ENCODE measurements around the gene CCDC137. TPM values are rescaled to one million over a fixed set of nuclear protein-coding genes. Genes with fewer than 3 reads are reported as not detected.

CCDC137 gene
- total and polyA plus RNA-seq, 2 of the 13 experiments (the other 11 are each of a cell fraction or from before 2014, with no cell fraction given): 14.6 to 39.1 TPM

DNA sequence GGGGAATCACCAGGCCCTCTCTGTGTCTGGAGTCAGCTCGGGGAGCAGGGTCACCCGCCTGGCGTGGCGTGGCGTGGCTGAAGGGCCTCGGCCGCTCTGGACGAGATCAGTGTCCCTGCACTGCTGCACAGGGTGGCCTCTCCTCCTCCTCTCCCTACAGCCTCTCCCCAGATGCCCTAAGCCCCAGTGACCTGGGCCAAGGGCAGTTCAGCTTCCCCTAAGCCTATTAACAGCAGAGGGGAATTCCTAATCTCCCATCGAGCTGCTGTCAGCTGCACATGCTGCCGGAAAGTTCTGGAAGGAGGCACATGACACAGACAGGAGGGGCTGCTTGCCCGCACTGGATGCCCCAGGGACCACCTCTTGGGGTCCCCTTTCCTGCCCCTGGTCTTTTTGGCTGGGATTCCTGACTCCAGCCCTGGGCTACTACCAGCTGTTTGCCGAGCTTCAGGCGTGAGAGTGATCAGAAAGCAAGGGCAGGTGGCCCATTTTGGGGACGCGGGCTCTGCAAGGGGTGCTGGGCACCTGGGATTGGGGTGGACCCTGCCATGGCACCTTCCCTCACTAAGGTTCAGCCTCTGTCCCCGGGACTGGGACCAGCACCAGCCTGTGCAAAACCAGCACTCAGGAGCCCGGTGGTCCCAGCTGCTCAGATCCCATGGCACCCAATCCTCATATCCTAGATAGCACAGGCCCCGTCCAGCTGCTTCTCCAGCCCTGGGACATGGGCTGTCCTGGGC lies 11.0 kb upstream of the CCDC137 start (continued):
- TF ChIP-seq ZBTB2 (CRISPR knock-in tag; IDR thresholded peaks at IDR 0.05; ENCODE audit: low read depth) (no peak), ZNF782 (CRISPR knock-in tag; IDR thresholded peaks at IDR 0.05; ENCODE audit: borderline replicate concordance) (peak; percentile 35; the same call in 1 of the 2 replicates), ZNF547 (CRISPR knock-in tag; IDR thresholded peaks at IDR 0.05) (peak; percentile 63; the same call in 1 of the 2 replicates), ZNF280D (CRISPR knock-in tag; IDR thresholded peaks at IDR 0.05) (peak; percentile 42; the same call in 1 of the 2 replicates), FOXA3 (CRISPR knock-in tag; IDR thresholded peaks at IDR 0.05) (0 out of 2 replicates have a peak, but pooled peaks have one; percentile 15), ZNF230 (CRISPR knock-in tag; IDR thresholded peaks at IDR 0.05) (no peak; the same call in 1 of the 2 replicates), TCF12 (IDR thresholded peaks at IDR 0.05) (no peak), TCF12 (CRISPR knock-in tag; IDR thresholded peaks at IDR 0.05) (no peak), EP300 (IDR thresholded peaks at IDR 0.05; ENCODE audit: low read depth in 2 of 2, low read length in 2 of 2) (no peak), EP300 (CRISPR knock-in tag; IDR thresholded peaks at IDR 0.05; ENCODE audit: borderline replicate concordance) (no peak), MBD4 (IDR thresholded peaks at IDR 0.05; ENCODE audit: borderline replicate concordance, low read length) (no peak), NRL (CRISPR knock-in tag; IDR thresholded peaks at IDR 0.05; ENCODE audit: borderline replicate concordance) (no peak), IRF2 (CRISPR knock-in tag; IDR thresholded peaks at IDR 0.05) (0 out of 2 replicates have a peak, but pooled peaks have one; percentile 18), ARID4A (CRISPR knock-in tag; IDR thresholded peaks at IDR 0.05; ENCODE audit: borderline replicate concordance) (peak; percentile 48; the same call in 1 of the 2 replicates), TEAD3 (CRISPR knock-in tag; optimal IDR thresholded peaks at IDR 0.05; ENCODE audit: borderline replicate concordance) (peak; percentile 59)
- TF ChIP-seq, protein P1, sequence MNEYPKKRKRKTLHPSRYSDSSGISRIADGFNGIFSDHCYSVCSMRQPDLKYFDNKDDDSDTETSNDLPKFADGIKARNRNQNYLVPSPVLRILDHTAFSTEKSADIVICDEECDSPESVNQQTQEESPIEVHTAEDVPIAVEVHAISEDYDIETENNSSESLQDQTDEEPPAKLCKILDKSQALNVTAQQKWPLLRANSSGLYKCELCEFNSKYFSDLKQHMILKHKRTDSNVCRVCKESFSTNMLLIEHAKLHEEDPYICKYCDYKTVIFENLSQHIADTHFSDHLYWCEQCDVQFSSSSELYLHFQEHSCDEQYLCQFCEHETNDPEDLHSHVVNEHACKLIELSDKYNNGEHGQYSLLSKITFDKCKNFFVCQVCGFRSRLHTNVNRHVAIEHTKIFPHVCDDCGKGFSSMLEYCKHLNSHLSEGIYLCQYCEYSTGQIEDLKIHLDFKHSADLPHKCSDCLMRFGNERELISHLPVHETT (CRISPR knock-in tag; conservative IDR thresholded peaks at IDR 0.05): no peak
- TF ChIP-seq, protein P2, sequence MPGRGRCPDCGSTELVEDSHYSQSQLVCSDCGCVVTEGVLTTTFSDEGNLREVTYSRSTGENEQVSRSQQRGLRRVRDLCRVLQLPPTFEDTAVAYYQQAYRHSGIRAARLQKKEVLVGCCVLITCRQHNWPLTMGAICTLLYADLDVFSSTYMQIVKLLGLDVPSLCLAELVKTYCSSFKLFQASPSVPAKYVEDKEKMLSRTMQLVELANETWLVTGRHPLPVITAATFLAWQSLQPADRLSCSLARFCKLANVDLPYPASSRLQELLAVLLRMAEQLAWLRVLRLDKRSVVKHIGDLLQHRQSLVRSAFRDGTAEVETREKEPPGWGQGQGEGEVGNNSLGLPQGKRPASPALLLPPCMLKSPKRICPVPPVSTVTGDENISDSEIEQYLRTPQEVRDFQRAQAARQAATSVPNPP (CRISPR knock-in tag; IDR thresholded peaks at IDR 0.05): peak; percentile 45; the same call in 1 of the 2 replicates
